ENCODE data around the gene ISCA2.

ISCA2 gene

DNA sequence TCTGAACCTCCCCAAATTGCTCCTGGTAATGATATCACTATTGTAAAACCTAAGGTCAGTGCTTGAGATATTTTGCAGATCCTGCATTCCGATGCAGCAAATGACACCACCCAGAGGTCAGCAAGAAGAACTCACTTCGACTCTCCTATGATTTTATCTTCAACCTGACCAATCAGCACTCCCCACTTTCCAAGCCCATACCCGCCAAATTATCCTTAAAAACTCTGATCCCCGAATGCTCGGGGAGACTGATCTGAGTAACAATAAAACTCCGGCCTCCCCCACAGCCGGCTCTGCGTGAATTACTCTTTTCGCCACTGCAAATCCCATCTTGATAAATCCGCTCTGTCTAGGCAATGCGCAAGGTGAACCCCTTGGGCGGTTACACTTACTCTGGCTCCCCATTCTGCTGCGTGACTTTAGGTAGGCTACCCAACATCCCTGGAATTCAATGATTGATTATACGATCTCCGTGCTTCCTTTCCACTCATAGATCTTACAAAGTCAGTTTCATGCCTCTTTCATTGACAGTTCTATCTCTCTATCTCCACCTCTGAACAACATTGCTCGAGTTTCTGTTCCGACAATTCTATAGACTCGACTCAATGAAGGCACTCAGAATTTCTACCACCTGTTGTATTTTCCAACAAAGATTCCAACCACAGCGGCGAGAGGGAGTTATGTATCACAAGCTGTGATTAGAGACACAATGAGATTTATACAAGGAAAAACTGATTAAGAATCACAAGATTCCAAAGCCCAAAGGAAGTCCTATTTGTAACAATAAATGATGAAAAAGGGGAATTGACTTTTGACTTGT lies 1.4 kb upstream of the ISCA2 start:
- H3K27me3 ChIP-seq (ENCODE audit: low read length) = no peaks in the 10 kb centered on the region
- H3K9me2 ChIP-seq (replicated peaks; ENCODE audit: insufficient read depth, low read length) = no peaks in the 10 kb centered on the region
- no peak overlapping the region for H3K27ac ChIP-seq (ENCODE audit: low read depth, low read length)
- H3K4me2 ChIP-seq (ENCODE audit: low read depth, low read length, poor library complexity, severe bottlenecking) = peak overlapping the region; percentile 84
- H3K4me3 ChIP-seq (ENCODE audit: insufficient read depth, low read length, poor library complexity, severe bottlenecking) = peak overlapping the region; percentile 88
- no peak for TF ChIP-seq EZH2phosphoT487 (conservative IDR thresholded peaks at IDR 0.05; ENCODE audit: low read length)
- TF ChIP-seq, protein P1, sequence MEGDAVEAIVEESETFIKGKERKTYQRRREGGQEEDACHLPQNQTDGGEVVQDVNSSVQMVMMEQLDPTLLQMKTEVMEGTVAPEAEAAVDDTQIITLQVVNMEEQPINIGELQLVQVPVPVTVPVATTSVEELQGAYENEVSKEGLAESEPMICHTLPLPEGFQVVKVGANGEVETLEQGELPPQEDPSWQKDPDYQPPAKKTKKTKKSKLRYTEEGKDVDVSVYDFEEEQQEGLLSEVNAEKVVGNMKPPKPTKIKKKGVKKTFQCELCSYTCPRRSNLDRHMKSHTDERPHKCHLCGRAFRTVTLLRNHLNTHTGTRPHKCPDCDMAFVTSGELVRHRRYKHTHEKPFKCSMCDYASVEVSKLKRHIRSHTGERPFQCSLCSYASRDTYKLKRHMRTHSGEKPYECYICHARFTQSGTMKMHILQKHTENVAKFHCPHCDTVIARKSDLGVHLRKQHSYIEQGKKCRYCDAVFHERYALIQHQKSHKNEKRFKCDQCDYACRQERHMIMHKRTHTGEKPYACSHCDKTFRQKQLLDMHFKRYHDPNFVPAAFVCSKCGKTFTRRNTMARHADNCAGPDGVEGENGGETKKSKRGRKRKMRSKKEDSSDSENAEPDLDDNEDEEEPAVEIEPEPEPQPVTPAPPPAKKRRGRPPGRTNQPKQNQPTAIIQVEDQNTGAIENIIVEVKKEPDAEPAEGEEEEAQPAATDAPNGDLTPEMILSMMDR (IDR thresholded peaks at IDR 0.05; ENCODE audit: insufficient read depth, low read length, poor library complexity, severe bottlenecking) = peak; percentile 32
- no peaks in the 10 kb centered on the region for H4K20me1 ChIP-seq (ENCODE audit: low read depth, low read length)
- H3K36me3 ChIP-seq (ENCODE audit: low read length) = no peaks in the 10 kb centered on the region
- H3K9me3 ChIP-seq (ENCODE audit: insufficient read depth, low read length) = no peaks in the 10 kb centered on the region
- H3K79me2 ChIP-seq (ENCODE audit: insufficient read depth, low read length) = no peaks in the 10 kb centered on the region
- no peaks in the 10 kb centered on the region for H3F3A ChIP-seq (ENCODE audit: insufficient read depth)
- peak overlapping the region; percentile 68 for H3K9ac ChIP-seq (ENCODE audit: low read length)
- peak overlapping the region; percentile 94 for H2AFZ ChIP-seq (ENCODE audit: low read depth, low read length, severe bottlenecking)

DNA sequence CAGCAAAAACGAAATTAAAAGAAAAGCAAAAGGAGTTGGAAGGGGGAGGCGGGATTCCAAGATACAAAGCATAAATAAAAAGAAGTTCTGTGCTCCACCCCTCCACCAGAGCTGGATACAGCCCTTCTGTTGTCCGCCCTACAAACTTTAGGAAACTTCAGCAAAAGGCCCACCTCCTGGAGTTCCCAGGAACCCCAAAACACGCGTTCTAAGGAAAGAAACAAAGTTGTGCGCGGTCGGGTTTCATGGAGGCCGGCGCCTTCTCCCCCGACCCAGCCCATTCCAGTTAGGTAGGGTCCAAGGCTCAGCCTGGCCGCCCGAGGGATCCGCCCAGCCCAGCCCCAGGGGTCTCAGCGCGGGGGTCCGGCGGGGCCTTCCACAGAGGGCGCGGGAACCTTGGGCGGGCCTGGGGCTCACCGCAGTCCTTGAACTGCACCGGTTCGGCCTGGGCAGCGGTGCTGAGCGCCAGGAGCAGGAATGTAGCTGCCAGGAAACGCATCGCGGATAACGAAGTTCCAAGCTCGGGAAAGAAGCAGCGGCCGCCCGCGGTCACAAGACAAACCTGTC lies 706 bp upstream of the ISCA2 start, which contains the start of gene NPC2:
TSS of gene NPC2 (minus strand) at position 530 of the 567 bp plus-strand sequence. CDS start at position 499, 31 bp downstream.
- TF ChIP-seq, protein P1 (IDR thresholded peaks at IDR 0.05; ENCODE audit: insufficient read depth, low read length, poor library complexity, severe bottlenecking) = no peak
- no peak for TF ChIP-seq EZH2phosphoT487 (conservative IDR thresholded peaks at IDR 0.05; ENCODE audit: low read length)
- Histone ChIP-seq H2AFZ (ENCODE audit: low read depth, low read length, severe bottlenecking) (peak within 1 kb of the TSS; percentile 95), H3K9me3 (ENCODE audit: insufficient read depth, low read length) (no peaks in the 10 kb centered on the region), H3F3A (ENCODE audit: insufficient read depth) (no peaks in the 10 kb centered on the region), H4K20me1 (ENCODE audit: low read depth, low read length) (no peaks in the 10 kb centered on the region), H3K9me2 (replicated peaks; ENCODE audit: insufficient read depth, low read length) (no peaks in the 10 kb centered on the region), H3K79me2 (ENCODE audit: insufficient read depth, low read length) (no peaks in the 10 kb centered on the region), H3K4me3 (ENCODE audit: insufficient read depth, low read length, poor library complexity, severe bottlenecking) (peak within 1 kb of the TSS; percentile 92), H3K4me2 (ENCODE audit: low read depth, low read length, poor library complexity, severe bottlenecking) (peak within 1 kb of the TSS; percentile 84), H3K27me3 (ENCODE audit: low read length) (no peaks in the 10 kb centered on the region), H3K9ac (ENCODE audit: low read length) (peak within 1 kb of the TSS; percentile 75), H3K27ac (ENCODE audit: low read depth, low read length) (no peak within 1 kb of the TSS), H3K36me3 (ENCODE audit: low read length) (no peaks in the 10 kb centered on the region)

DNA sequence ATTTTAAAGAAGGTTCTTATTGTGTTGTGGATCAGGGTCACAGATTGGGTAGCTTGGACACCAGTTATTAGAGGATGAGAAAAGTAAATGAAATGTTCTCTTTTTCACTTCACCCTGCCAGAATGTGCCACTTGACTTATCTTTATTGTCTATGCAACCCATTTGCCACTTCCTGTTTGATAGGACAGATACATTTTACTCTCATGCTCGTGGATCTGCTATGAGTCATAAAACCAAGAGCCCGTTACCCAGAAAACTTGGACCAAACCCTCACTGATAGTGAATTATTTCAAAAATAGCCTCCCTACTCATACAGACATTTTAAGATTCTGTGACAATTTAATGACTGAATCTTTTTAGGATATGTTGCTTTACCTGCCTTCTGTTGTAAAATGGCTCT lies 1.8 kb downstream of the ISCA2 start:
- no peak overlapping the region for H3K9ac ChIP-seq (ENCODE audit: low read length)
- H2AFZ ChIP-seq (ENCODE audit: low read depth, low read length, severe bottlenecking) = no peak overlapping the region
- H3K4me2 ChIP-seq (ENCODE audit: low read depth, low read length, poor library complexity, severe bottlenecking) = no peak overlapping the region
- no peaks in the 10 kb centered on the region for H3K79me2 ChIP-seq (ENCODE audit: insufficient read depth, low read length)
- H3K36me3 ChIP-seq (ENCODE audit: low read length) = no peaks in the 10 kb centered on the region
- no peak overlapping the region for H3K4me3 ChIP-seq (ENCODE audit: insufficient read depth, low read length, poor library complexity, severe bottlenecking)
- TF ChIP-seq, protein P1 (IDR thresholded peaks at IDR 0.05; ENCODE audit: insufficient read depth, low read length, poor library complexity, severe bottlenecking) = no peak
- TF ChIP-seq EZH2phosphoT487 (conservative IDR thresholded peaks at IDR 0.05; ENCODE audit: low read length) = no peak
- no peaks in the 10 kb centered on the region for H4K20me1 ChIP-seq (ENCODE audit: low read depth, low read length)
- H3F3A ChIP-seq (ENCODE audit: insufficient read depth) = no peaks in the 10 kb centered on the region
- no peaks in the 10 kb centered on the region for H3K27me3 ChIP-seq (ENCODE audit: low read length)
- H3K9me3 ChIP-seq (ENCODE audit: insufficient read depth, low read length) = no peaks in the 10 kb centered on the region
- no peaks in the 10 kb centered on the region for H3K9me2 ChIP-seq (replicated peaks; ENCODE audit: insufficient read depth, low read length)
- no peak overlapping the region for H3K27ac ChIP-seq (ENCODE audit: low read depth, low read length)
